ENCODE data around the gene MPV17.
A peak's percentile ranks its signal among the peaks of the same experiment; 100 is the strongest.
"Not testable (repeated sequence)": the region's sequence is repeated elsewhere in the genome, so short reads cannot be mapped to it uniquely, and the experiment has no call there.

The MPV17 gene

DNA sequence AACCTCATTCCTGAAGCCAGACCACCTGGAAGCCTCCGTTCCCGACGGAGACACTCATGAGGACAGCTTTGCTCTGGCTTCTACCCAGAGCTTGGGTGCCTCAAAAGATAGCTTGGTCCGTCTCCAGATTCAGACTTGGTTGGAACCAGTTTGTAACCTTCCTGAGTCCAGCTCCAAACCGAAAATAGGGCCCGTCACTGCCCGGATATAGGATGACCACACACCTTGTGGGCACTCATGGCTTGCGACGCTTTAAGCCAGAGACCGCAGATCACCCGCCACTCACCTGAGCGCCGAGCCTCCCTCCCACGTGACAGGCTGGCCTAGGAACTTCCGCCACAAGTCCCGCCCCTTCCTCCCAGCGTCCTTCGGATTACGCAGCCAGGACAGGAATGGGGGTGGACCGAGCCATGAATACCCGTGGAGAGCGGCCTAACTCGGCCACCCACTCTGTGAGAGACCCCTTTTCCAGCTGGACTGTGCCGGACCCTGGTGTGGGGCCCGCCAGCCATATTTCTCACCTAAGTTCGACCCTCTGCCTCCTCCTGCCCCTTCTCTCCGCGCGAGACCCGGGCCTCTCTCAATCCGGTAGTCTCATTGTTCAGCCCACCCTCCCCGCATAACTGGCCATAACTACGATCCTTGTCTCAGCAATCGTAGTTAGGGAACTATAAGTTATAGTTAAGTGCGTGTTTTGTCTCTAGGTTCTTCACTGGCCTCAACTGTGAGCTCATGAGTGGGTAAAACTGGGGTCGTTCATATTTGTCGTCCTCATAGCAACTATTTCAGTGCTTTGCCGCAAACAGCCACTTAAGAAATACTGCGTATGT, at the start of gene MPV17:
MPV17 (minus strand) TSS at position 332 of the 830 bp plus-strand sequence. CDS start 580 bp downstream, outside the sequence.
- Histone ChIP-seq H3K36me3 (ENCODE audit: insufficient read depth, low read length) (peaks cover 3% of the 10 kb centered on the region), H3K4me1 (ENCODE audit: insufficient read depth, low read length) (peaks cover 4% of the 10 kb centered on the region), H3K9me3 (ENCODE audit: control insufficient read depth, insufficient read depth, low read length) (no peaks in the 10 kb centered on the region), H3K9ac (ENCODE audit: low read depth, low read length) (peak within 1 kb of the TSS; percentile 97)

- no peaks in the 10 kb centered on the region for H3K9me3 ChIP-seq (ENCODE audit: control insufficient read depth, insufficient read depth, low read length)
- H3K36me3 ChIP-seq (ENCODE audit: insufficient read depth, low read length) = peaks cover 35% of the 10 kb centered on the region
- peaks cover 18% of the 10 kb centered on the region for H3K4me1 ChIP-seq (ENCODE audit: insufficient read depth, low read length)
- H3K9ac ChIP-seq (ENCODE audit: low read depth, low read length) = peak overlapping the region; percentile 88
These were observed 48.1 kb upstream of the MPV17 start for GRCh38 chr2:27370816-27371620.

GRCh38 chr2:27370026-27370815, 47.3 kb upstream of the MPV17 start, which contains the start of the genes EIF2B4 and SNX17:
EIF2B4 (minus strand) TSS chr2:27370338; CDS start chr2:27370314, 24 bp downstream.
SNX17 (plus strand) TSS chr2:27370616; CDS start chr2:27370744, 128 bp downstream.
- peaks cover 37% of the 10 kb centered on the region for H3K36me3 ChIP-seq (ENCODE audit: insufficient read depth, low read length)
- H3K4me1 ChIP-seq (ENCODE audit: insufficient read depth, low read length) = peaks cover 18% of the 10 kb centered on the region
- peak within 1 kb of the TSS; percentile 88 for H3K9ac ChIP-seq (ENCODE audit: low read depth, low read length)
- H3K9me3 ChIP-seq (ENCODE audit: control insufficient read depth, insufficient read depth, low read length) = no peaks in the 10 kb centered on the region

- H3K9me3 ChIP-seq (ENCODE audit: control insufficient read depth, insufficient read depth, low read length) = no peaks in the 10 kb centered on the region
These were observed 46.7 kb upstream of the MPV17 start for GRCh38 chr2:27369471-27370025.

GRCh38 chr2:27363933-27364332, 41.0 kb upstream of the MPV17 start:
- Histone ChIP-seq H3K9me3 (ENCODE audit: control insufficient read depth, insufficient read depth, low read length) (no peaks in the 10 kb centered on the region), H3K9ac (ENCODE audit: low read depth, low read length) (no peak overlapping the region), H3K4me1 (ENCODE audit: insufficient read depth, low read length) (no peaks in the 10 kb centered on the region), H3K36me3 (ENCODE audit: insufficient read depth, low read length) (peaks cover 29% of the 10 kb centered on the region)

More at GRCh38 chr2:27369471-27370025, 46.7 kb upstream of the MPV17 start:
- Histone ChIP-seq H3K4me1 (ENCODE audit: insufficient read depth, low read length) (peaks cover 18% of the 10 kb centered on the region), H3K36me3 (ENCODE audit: insufficient read depth, low read length) (peaks cover 34% of the 10 kb centered on the region), H3K9ac (ENCODE audit: low read depth, low read length) (peak overlapping the region; percentile 88)

DNA sequence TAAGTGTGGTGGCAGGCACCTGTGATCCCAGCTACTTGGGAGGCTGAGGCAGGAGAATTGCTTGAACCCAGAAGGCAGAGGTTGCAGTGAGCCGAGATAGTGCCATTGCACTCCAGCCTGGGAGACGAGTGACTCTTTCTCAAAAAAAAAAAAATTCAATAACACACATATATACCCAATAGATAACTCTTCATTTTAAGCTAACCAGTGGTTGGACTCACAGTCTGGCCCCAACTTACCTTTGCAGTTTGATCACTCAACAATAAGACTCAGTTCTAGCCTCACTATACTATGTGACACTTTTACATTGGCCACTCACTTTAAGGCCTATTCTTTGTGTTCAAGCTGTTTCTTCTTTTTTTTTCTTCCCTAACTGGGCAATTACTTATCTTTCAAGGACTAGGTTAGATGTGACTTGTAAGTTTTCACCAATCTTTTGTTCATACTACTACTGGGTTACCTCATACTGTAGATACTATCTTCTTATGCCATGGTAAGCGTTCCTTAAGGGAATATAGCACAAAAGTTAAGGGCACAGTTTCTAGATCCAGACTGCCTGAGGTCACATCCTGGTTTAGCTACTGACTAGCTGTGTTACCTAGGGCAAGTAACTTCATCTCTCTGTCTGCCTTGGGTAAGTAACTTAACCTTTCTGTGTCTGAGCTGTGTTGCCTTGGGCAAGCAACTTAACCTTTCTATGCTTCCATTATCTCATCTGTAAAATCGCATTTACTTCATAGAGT, 40.0 kb upstream of the MPV17 start:
- H3K36me3 ChIP-seq (ENCODE audit: insufficient read depth, low read length) = peaks cover 20% of the 10 kb centered on the region; the same call in 1 of the 2 replicates
- no peaks in the 10 kb centered on the region for H3K4me1 ChIP-seq (ENCODE audit: insufficient read depth, low read length)
- no peaks in the 10 kb centered on the region for H3K9me3 ChIP-seq (ENCODE audit: control insufficient read depth, insufficient read depth, low read length)
- H3K9ac ChIP-seq (ENCODE audit: low read depth, low read length) = no peak overlapping the region

DNA sequence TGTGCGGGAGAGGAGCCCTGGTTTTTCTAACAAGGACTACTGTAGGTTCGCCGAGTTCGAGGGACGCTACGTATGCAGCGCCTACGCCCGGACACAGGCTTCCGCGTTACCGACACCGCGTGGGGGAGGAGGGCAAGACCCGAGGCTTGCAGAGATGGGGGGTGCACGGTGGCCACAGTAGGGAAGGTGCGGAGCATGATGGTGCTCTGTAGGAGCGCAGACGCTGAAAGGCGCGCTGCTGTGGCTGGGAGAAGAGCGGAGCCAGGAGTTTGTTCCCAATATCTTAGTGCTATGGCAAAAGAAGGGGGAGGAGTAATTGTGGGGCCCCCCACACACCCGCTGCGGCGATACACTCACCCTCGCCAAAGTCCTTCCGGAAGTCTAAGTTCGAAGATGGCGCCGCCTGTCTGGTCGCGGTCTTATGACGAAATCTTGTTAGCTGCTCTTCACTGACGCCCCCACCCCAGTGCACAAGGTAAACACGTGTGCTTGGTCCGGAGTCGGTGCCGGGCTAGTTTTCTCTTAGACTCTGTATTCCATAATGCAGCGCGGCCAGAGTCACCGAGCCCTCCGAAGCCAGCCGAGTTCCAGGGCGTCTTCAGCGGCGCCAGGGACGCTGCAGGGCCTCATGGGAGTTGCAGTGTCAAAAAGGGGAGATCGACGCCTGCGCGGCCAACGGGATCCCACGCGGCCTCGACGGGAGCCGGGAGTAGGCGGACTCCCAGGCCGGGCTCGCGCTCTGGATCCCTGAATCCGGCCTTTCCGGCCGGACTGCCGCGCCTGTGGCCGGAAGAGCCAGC, 33.7 kb upstream of the MPV17 start, which contains the start of gene GTF3C2:
GTF3C2 (minus strand) TSS at position 383 of the 800 bp plus-strand sequence. CDS start 13,210 bp downstream, outside the sequence.
- H3K4me1 ChIP-seq (ENCODE audit: insufficient read depth, low read length) = peaks cover 17% of the 10 kb centered on the region; the same call in 1 of the 2 replicates

GRCh38 chr2:27356056-27356381, 33.1 kb upstream of the MPV17 start:
- Histone ChIP-seq H3K36me3 (ENCODE audit: insufficient read depth, low read length) (no peaks in the 10 kb centered on the region), H3K9ac (ENCODE audit: low read depth, low read length) (peak overlapping the region; percentile 82), H3K9me3 (ENCODE audit: control insufficient read depth, insufficient read depth, low read length) (no peaks in the 10 kb centered on the region), H3K4me1 (ENCODE audit: insufficient read depth, low read length) (peaks cover 17% of the 10 kb centered on the region; the same call in 1 of the 2 replicates)

More for the DNA sequence above, 33.7 kb upstream of the MPV17 start, which contains the start of gene GTF3C2:
- H3K36me3 ChIP-seq (ENCODE audit: insufficient read depth, low read length) = no peaks in the 10 kb centered on the region
- H3K9me3 ChIP-seq (ENCODE audit: control insufficient read depth, insufficient read depth, low read length) = no peaks in the 10 kb centered on the region
- peak within 1 kb of the TSS; percentile 82 for H3K9ac ChIP-seq (ENCODE audit: low read depth, low read length)

DNA sequence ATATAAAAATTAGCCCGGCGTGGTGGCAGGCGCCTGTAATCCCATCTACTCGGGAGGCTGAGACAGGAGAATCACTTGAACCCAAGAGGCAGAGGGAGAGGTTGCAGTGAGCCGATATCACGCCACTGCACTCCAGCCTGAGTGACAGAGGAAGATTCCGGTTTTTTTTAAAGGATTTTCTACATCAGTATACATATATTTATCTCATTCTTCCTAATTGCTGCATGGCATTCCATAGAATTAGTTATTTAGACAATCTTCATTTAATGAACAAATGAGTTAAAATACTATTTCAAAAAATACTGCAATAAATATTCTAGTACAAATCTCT, 31.7 kb upstream of the MPV17 start:
- H3K9ac ChIP-seq (ENCODE audit: low read depth, low read length) = no peak overlapping the region

DNA sequence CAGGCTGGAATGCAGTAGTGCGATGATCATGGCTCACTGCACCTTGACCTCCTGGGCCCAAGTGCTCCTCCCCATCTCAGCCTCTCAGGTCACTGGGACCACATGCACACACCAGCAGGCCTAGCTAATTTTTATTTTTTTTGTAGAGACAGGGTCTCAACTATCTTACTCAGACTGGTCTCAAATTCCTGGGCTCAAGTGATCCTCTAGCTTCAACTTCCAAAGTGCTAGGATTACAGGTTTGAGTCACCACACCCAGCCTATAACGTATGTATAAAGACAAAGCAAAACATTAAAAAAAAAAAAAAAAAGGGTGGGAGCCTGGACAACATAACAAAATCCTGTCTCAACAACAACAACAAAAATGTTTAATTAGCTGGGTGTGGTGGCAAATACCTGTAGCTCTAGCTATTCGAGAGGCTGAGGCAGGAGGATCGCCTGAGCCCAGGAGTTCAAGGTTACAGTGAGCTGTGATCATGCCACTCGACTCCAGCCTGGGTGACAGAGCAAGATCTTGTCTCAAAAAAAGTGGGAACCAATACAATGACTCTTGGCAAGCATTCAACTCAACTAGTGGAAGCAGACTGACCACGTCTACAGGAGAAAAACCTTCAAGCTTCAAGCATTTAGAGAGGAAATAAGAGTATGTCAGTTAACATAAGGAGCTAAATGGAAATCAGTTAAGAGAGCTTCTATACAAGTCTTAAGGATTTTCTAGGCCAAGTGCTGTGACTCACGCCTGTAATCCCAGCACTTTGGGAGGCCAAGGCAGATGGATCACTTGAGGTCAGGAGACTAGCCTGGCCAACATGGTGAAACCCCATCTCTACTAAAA, 31.1 kb upstream of the MPV17 start:
- no peaks in the 10 kb centered on the region for H3K9me3 ChIP-seq (ENCODE audit: control insufficient read depth, insufficient read depth, low read length)
- no peaks in the 10 kb centered on the region; the same call in 1 of the 2 replicates for H3K36me3 ChIP-seq (ENCODE audit: insufficient read depth, low read length)
- peaks cover 17% of the 10 kb centered on the region; the same call in 1 of the 2 replicates for H3K4me1 ChIP-seq (ENCODE audit: insufficient read depth, low read length)
- no peak overlapping the region for H3K9ac ChIP-seq (ENCODE audit: low read depth, low read length)

More for the DNA sequence above, 31.7 kb upstream of the MPV17 start:
- Histone ChIP-seq H3K4me1 (ENCODE audit: insufficient read depth, low read length) (peaks cover 17% of the 10 kb centered on the region; the same call in 1 of the 2 replicates), H3K9me3 (ENCODE audit: control insufficient read depth, insufficient read depth, low read length) (no peaks in the 10 kb centered on the region), H3K36me3 (ENCODE audit: insufficient read depth, low read length) (no peaks in the 10 kb centered on the region; the same call in 1 of the 2 replicates)

GRCh38 chr2:27353386-27353761, 30.5 kb upstream of the MPV17 start:
- H3K36me3 ChIP-seq (ENCODE audit: insufficient read depth, low read length); H3K9ac ChIP-seq (ENCODE audit: low read depth, low read length); H3K9me3 ChIP-seq (ENCODE audit: control insufficient read depth, insufficient read depth, low read length): not testable (repeated sequence)
- peaks cover 17% of the 10 kb centered on the region; the same call in 1 of the 2 replicates for H3K4me1 ChIP-seq (ENCODE audit: insufficient read depth, low read length)

All from ES-I3 (cell line).